B cell (primary cell): Measurements from ENCODE around the gene SMC6. TPM values are rescaled to one million over a fixed set of nuclear protein-coding genes. Genes with fewer than 3 reads are reported as not detected.

Experiments used
- ATAC-seq: fragments of 200-7000 bp; cut with Tn5 transposase; one replicate; pipeline ENCODE4 v1.10.0; 2021; ENCODE audit warnings: low read depth, mild to moderate bottlenecking, moderate number of reproducible peaks, moderate library complexity
- CTCF ChIA-PET: fragments of 350-600 bp; sonication (Branson Sonifier 250); formaldehyde crosslinking; loops from one replicate; lab custom pipeline; 2021; ENCODE audit warnings: antibody characterized with exemption, inconsistent platforms; lab: Charles Lee
- POLR2A ChIA-PET: fragments of 350-600 bp; sonication (Branson Sonifier 250); formaldehyde crosslinking; loops from one replicate; lab custom pipeline; 2021; ENCODE audit warnings: antibody characterized with exemption; lab: Charles Lee
- DNase-seq: peaks from one replicate; pipeline ENCODE4 v3.0.0; 2013
- H2AFZ ChIP-seq: 2 replicates; pipeline ENCODE4 v1.6.1; 2012; ENCODE audit warnings: mild to moderate bottlenecking, low read depth, low read length; ENCODE audit not compliant: insufficient read depth, poor library complexity, severe bottlenecking
- H3K27ac ChIP-seq, 2 donors: 1 replicate in 1 of 2; 2 replicates in 1 of 2; pipeline ENCODE4 v1.5.1; 2012 to 2013; ENCODE audit warnings: low read length in 2 of 2, mild to moderate bottlenecking in 2 of 2, moderate library complexity in 1 of 2
- H3K27me3 ChIP-seq, 4 experiments: fragments of 200-600 bp in 1 of 4; sonication (generic) in 1 of 4; replicated peaks in 1 of 4; 1 replicate in 2 of 4; 2 replicates in 2 of 4; pipeline versions ENCODE4 v1.6.1 to v1.7.0; 2013 to 2016; ENCODE audit warnings: low read length in 3 of 4, mild to moderate bottlenecking in 2 of 4, mixed read lengths in 1 of 4, moderate library complexity in 1 of 4; ENCODE audit not compliant: insufficient read depth in 4 of 4, control insufficient read depth in 3 of 4; ENCODE audit errors: control extremely low read depth in 1 of 4
- H3K36me3 ChIP-seq, 2 experiments: replicated peaks in 1 of 2; 1 replicate in 1 of 2; 2 replicates in 1 of 2; pipeline versions ENCODE4 v1.6.1 to v1.7.1; 2013; ENCODE audit warnings: low read length in 1 of 2; ENCODE audit not compliant: insufficient read depth in 2 of 2, control insufficient read depth in 1 of 2; ENCODE audit errors: control extremely low read depth in 1 of 2, extremely low read depth in 1 of 2
- H3K4me1 ChIP-seq, 2 donors: fragments of 200-600 bp in 1 of 2; sonication (generic) in 1 of 2; 1 replicate in 1 of 2; 2 replicates in 1 of 2; pipeline versions ENCODE4 v1.5.1 to v1.6.1; 2013 to 2017; ENCODE audit warnings: low read length in 2 of 2; ENCODE audit not compliant: control insufficient read depth in 2 of 2, insufficient read depth in 2 of 2
- H3K4me2 ChIP-seq: replicated peaks from 2 replicates; pipeline ENCODE3; 2012; ENCODE audit warnings: mild to moderate bottlenecking, low read depth, low read length; ENCODE audit not compliant: poor library complexity, severe bottlenecking
- H3K4me3 ChIP-seq, 5 experiments: fragments of 200-600 bp in 1 of 5; sonication (generic) in 1 of 5; 1 replicate in 3 of 5; 2 replicates in 2 of 5; pipeline versions ENCODE4 v1.5.1 to v1.7.0; 2011 to 2016; ENCODE audit warnings: low read length in 4 of 5, mild to moderate bottlenecking in 4 of 5, low read depth in 2 of 5, control low read depth in 1 of 5, moderate library complexity in 1 of 5; ENCODE audit not compliant: insufficient read depth in 1 of 5; ENCODE audit errors: control extremely low read depth in 1 of 5, extremely low read depth in 1 of 5
- H3K79me2 ChIP-seq: fragments of 200-600 bp; sonication (generic); one replicate; pipeline ENCODE4 v1.6.0; 2016; ENCODE audit warnings: low read length; ENCODE audit not compliant: control insufficient read depth, insufficient read depth
- H3K9ac ChIP-seq: fragments of 200-600 bp; sonication (generic); 2 replicates; pipeline ENCODE4 v1.6.1; 2017; ENCODE audit warnings: mild to moderate bottlenecking, low read length, moderate library complexity
- H3K9me3 ChIP-seq, 3 donors: one replicate each; pipeline versions ENCODE4 v1.6.1 to v1.7.1; 2013; ENCODE audit warnings: low read length in 2 of 3; ENCODE audit not compliant: control insufficient read depth in 2 of 3, insufficient read depth in 1 of 3; ENCODE audit errors: control extremely low read depth in 1 of 3
- H4K20me1 ChIP-seq: 2 replicates; pipeline ENCODE4 v1.6.0; 2012; ENCODE audit warnings: mild to moderate bottlenecking, low read length; ENCODE audit not compliant: insufficient read depth, control insufficient read depth, poor library complexity, severe bottlenecking
- H3K27ac Mint-ChIP-seq: one replicate; pipeline ENCODE4 v1.8.0; 2021; ENCODE audit warnings: mixed read lengths
- H3K27me3 Mint-ChIP-seq: one replicate; pipeline ENCODE4 v1.8.0; 2021; ENCODE audit warnings: mixed read lengths
- H3K4me1 Mint-ChIP-seq: one replicate; pipeline ENCODE4 v1.8.0; 2021; ENCODE audit warnings: mixed read lengths
- H3K4me3 Mint-ChIP-seq: one replicate; pipeline ENCODE4 v1.8.0; 2021; ENCODE audit warnings: mixed read lengths
- H3K9me3 Mint-ChIP-seq: one replicate; pipeline ENCODE4 v1.8.0; 2022; ENCODE audit warnings: mixed read lengths; ENCODE audit not compliant: insufficient read depth
- CTCF ChIP-seq: fragments of 200-600 bp; IDR thresholded peaks from one replicate; pipeline ENCODE4 v1.8.0; 2022; ENCODE audit warnings: antibody characterized with exemption, mild to moderate bottlenecking
- EZH2 ChIP-seq: IDR thresholded peaks from 2 replicates; pipeline ENCODE4 v1.6.1; 2012; ENCODE audit warnings: borderline replicate concordance, low read depth, mild to moderate bottlenecking, moderate library complexity, low read length; ENCODE audit not compliant: insufficient read depth, poor library complexity, severe bottlenecking
- WGBS: methylation state at CpG from one replicate; pipeline ENCODE4 v1.1.5; 2013; ENCODE audit warnings: missing lambda C conversion rate; ENCODE audit not compliant: insufficient coverage; 5-methylcytosine and 5-hydroxymethylcytosine counted together
- intact Hi-C: fragments of 100-400 bp; cut with micrococcal nuclease; formaldehyde crosslinking; loops from one replicate; pipeline ENCODE4 v1.10.0; 2022
- polyA plus RNA-seq: library from polyadenylated mRNA; depleted of rRNA; stranded (reverse); fragments of >200 nt; gene quantifications from 2 replicates; pipeline ENCODE4 v1.2.3, GENCODE V29; 2012
- total RNA-seq, 2 donors: library from RNA; stranded (reverse); fragments of 120-200 nt in 1 of 2; gene quantifications; 1 replicate in 1 of 2; 2 replicates in 1 of 2; pipeline versions ENCODE4 v1.2.3 to v1.2.4, GENCODE V29; 2013 to 2022

Gene SMC6
- total and polyA plus RNA-seq, 2 donors (not counting 1 experiment from before 2014, with no cell fraction given): 27.2 to 111 TPM

GRCh38 chr2:17710547-17711248 is 42.9 kb downstream of the SMC6 start:
- intact Hi-C loops: no loop called here
- no peaks in the 10 kb centered on the region for H3K4me1 Mint-ChIP-seq
- Histone ChIP-seq H3K4me3 (no peak overlapping the region), H3K9me3 (no peaks in the 10 kb centered on the region), H4K20me1 (peaks cover 12% of the 10 kb centered on the region), H3K36me3 (peaks cover 29 to 87% of the 10 kb centered on the region in 2 experiments), H3K79me2 (peaks cover 4% of the 10 kb centered on the region), H2AFZ (no peak overlapping the region), H3K9ac (no peak overlapping the region), H3K27me3 (no peaks in the 10 kb centered on the region), H3K4me1 (no peaks in the 10 kb centered on the region), H3K27ac (no peak overlapping the region), H3K4me2 (no peak overlapping the region)
- no peaks in the 10 kb centered on the region for H3K27me3 Mint-ChIP-seq
- ATAC-seq (no peak), DNase-seq (no peak)
- no peak for TF ChIP-seq EZH2
- no peak for TF ChIP-seq CTCF
- H3K27ac Mint-ChIP-seq: no peak overlapping the region
- ChIA-PET POLR2A (no interaction called here), CTCF (interaction anchor here (2.6 kb wide), 1 partner anchor 9 kb away, joined by 11 read pairs; no protein-coding TSS in a partner anchor)
- WGBS: 98% methylated on average over 4 of the region's 9 CpGs
- H3K4me3 Mint-ChIP-seq: no peak overlapping the region
- no peaks in the 10 kb centered on the region for H3K9me3 Mint-ChIP-seq

- H3K4me2 ChIP-seq: no peak overlapping the region
- CTCF ChIA-PET: interaction anchor here (1.1 to 2.6 kb wide), 3 partner anchors 10 to 64 kb away, joined by 4 to 11 read pairs (median 4); no protein-coding TSS in a partner anchor
- no peaks in the 10 kb centered on the region for H3K4me1 Mint-ChIP-seq
Observed at GRCh38 chr2:17709897-17710296, 43.7 kb downstream of the SMC6 start.

More at GRCh38 chr2:17709897-17710296, 43.7 kb downstream of the SMC6 start:
- H3K4me3 ChIP-seq: no peak overlapping the region
- no peak for TF ChIP-seq EZH2
- TF ChIP-seq CTCF: no peak
- H3K4me1 ChIP-seq: no peaks in the 10 kb centered on the region
- H3K9ac ChIP-seq: no peak overlapping the region
- POLR2A ChIA-PET: no interaction called here
- no peak overlapping the region for H2AFZ ChIP-seq
- 100% methylated on average over 2 of the region's 2 CpGs for WGBS
- H3K79me2 ChIP-seq: peaks cover 4% of the 10 kb centered on the region
- no peak for ATAC-seq
- H3K9me3 Mint-ChIP-seq: no peaks in the 10 kb centered on the region
- H3K27me3 Mint-ChIP-seq: no peaks in the 10 kb centered on the region
- H3K36me3 ChIP-seq: peaks cover 27 to 86% of the 10 kb centered on the region in 2 experiments
- H3K4me3 Mint-ChIP-seq: no peak overlapping the region
- intact Hi-C loops: no loop called here
- peak overlapping the region in 1 of 2 donors; percentile 3 for H3K27ac ChIP-seq
- H3K27ac Mint-ChIP-seq: no peak overlapping the region
- DNase-seq: no peak
- H3K9me3 ChIP-seq: no peaks in the 10 kb centered on the region
- H3K27me3 ChIP-seq: no peaks in the 10 kb centered on the region
- peaks cover 12% of the 10 kb centered on the region for H4K20me1 ChIP-seq
